ENCODE data around the gene GREB1L.

The GREB1L gene

GRCh38 chr18:21474621-21475020 is 232.6 kb downstream of the GREB1L start:
- TF ChIP-seq SPI1 (IDR thresholded peaks at IDR 0.05; ENCODE audit: borderline replicate concordance, low read depth) (no peak), GABPA (IDR thresholded peaks at IDR 0.05; ENCODE audit: low read depth) (no peak), REST (IDR thresholded peaks at IDR 0.05; ENCODE audit: insufficient replicate concordance, low read depth) (no peak)
- H3K27me3 ChIP-seq (ENCODE audit: insufficient read depth, poor library complexity, severe bottlenecking): no peaks in the 10 kb centered on the region
- no peak overlapping the region for H3K27ac ChIP-seq (replicated peaks)
- DNase-seq (ENCODE audit: low read depth in 1 of 2, low spot score in 1 of 2): no peak
- H3K4me3 ChIP-seq (replicated peaks; ENCODE audit: insufficient read depth, low read length): no peak overlapping the region

GRCh38 chr18:21479721-21480120 is 237.7 kb downstream of the GREB1L start:
- no peak for DNase-seq (ENCODE audit: low read depth in 1 of 2, low spot score in 1 of 2)
- H3K27me3 ChIP-seq (ENCODE audit: insufficient read depth, poor library complexity, severe bottlenecking): no peaks in the 10 kb centered on the region
- no peak overlapping the region for H3K4me3 ChIP-seq (replicated peaks; ENCODE audit: insufficient read depth, low read length)
- TF ChIP-seq CTCF (IDR thresholded peaks at IDR 0.05; ENCODE audit: insufficient read depth, low read length) (no peak), GABPA (IDR thresholded peaks at IDR 0.05; ENCODE audit: low read depth) (no peak), REST (IDR thresholded peaks at IDR 0.05; ENCODE audit: insufficient replicate concordance, low read depth) (no peak), SPI1 (IDR thresholded peaks at IDR 0.05; ENCODE audit: borderline replicate concordance, low read depth) (no peak), POLR2AphosphoS5 (IDR thresholded peaks at IDR 0.05; ENCODE audit: low read depth) (no peak)
- no peak overlapping the region for H3K27ac ChIP-seq (replicated peaks)

GRCh38 chr18:21481739-21482138 is 239.7 kb downstream of the GREB1L start:
- H3K4me3 ChIP-seq (replicated peaks; ENCODE audit: insufficient read depth, low read length): no peak overlapping the region
- TF ChIP-seq REST (IDR thresholded peaks at IDR 0.05; ENCODE audit: insufficient replicate concordance, low read depth) (no peak), GABPA (IDR thresholded peaks at IDR 0.05; ENCODE audit: low read depth) (no peak), SPI1 (IDR thresholded peaks at IDR 0.05; ENCODE audit: borderline replicate concordance, low read depth) (no peak), POLR2AphosphoS5 (IDR thresholded peaks at IDR 0.05; ENCODE audit: low read depth) (no peak), CTCF (IDR thresholded peaks at IDR 0.05; ENCODE audit: insufficient read depth, low read length) (no peak)
- H3K27me3 ChIP-seq (ENCODE audit: insufficient read depth, poor library complexity, severe bottlenecking): no peaks in the 10 kb centered on the region
- no peak overlapping the region for H3K27ac ChIP-seq (replicated peaks)
- no peak for DNase-seq (ENCODE audit: low read depth in 1 of 2, low spot score in 1 of 2)

- no peak overlapping the region for H3K27ac ChIP-seq (replicated peaks)
- no peak for TF ChIP-seq SPI1 (IDR thresholded peaks at IDR 0.05; ENCODE audit: borderline replicate concordance, low read depth)
- no peak for TF ChIP-seq REST (IDR thresholded peaks at IDR 0.05; ENCODE audit: insufficient replicate concordance, low read depth)
- TF ChIP-seq GABPA (IDR thresholded peaks at IDR 0.05; ENCODE audit: low read depth): no peak
- no peak for DNase-seq (ENCODE audit: low read depth in 1 of 2, low spot score in 1 of 2)
- H3K4me3 ChIP-seq (replicated peaks; ENCODE audit: insufficient read depth, low read length): no peak overlapping the region
- H3K27me3 ChIP-seq (ENCODE audit: insufficient read depth, poor library complexity, severe bottlenecking): no peaks in the 10 kb centered on the region
These were observed 241.0 kb downstream of the GREB1L start for GRCh38 chr18:21483051-21483450.

All from HL-60 (cell line).